ENCODE results near the gene HIRA. TPM values are rescaled to one million over a fixed set of nuclear protein-coding genes. Genes with fewer than 3 reads are reported as not detected.

Gene HIRA
- polyA plus RNA-seq, 2 of the 4 experiments (the other 2 are of a cell fraction): 12.3 to 16.6 TPM

DNA sequence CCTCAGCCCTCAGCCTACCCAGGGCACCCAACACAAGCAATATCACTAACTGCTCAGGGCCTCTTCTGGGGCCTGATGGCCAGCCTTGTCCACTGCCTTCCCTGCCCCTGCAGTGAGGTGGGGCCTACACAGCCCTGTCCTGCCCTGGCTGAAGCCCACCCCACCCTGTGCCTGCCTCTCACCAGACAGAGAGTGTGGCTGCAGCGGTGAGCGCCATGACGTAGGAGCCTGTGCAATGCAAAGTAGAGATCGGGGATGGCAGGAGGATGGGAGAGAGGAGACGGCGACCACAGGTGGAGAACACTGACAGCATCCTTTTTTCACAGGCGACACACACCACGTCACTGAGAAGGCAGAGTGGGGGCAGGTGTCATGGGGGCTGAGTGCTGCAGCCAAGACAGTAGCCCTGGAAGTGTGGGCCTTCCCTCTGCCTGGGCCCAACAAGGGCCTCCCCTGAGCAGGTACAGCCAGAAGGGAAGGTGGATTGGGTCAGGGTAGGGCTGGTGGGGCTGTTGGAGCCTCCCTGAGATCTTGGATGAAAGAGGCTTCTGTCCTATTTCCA lies 74.7 kb downstream of the HIRA start:
- no peak for ATAC-seq
- no peaks in the 10 kb centered on the region for H3K4me1 ChIP-seq
- no peak overlapping the region for H3K27ac ChIP-seq
- H3K9me3 ChIP-seq: no peaks in the 10 kb centered on the region
- no peak for FAIRE-seq
- no peak overlapping the region for H3K4me3 ChIP-seq
- no peak overlapping the region for H3K4me2 ChIP-seq
- TF ChIP-seq HOXB5 (CRISPR knock-in tag; IDR thresholded peaks at IDR 0.05) (no peak), BHLHE40 (IDR thresholded peaks at IDR 0.05; ENCODE audit: low read depth, low read length) (no peak), HOXB13 (CRISPR knock-in tag; IDR thresholded peaks at IDR 0.05; ENCODE audit: low read depth) (no peak), SMC3 (IDR thresholded peaks at IDR 0.05) (no peak), SREBF2 (IDR thresholded peaks at IDR 0.05) (no peak)
- TF ChIP-seq, protein P1, sequence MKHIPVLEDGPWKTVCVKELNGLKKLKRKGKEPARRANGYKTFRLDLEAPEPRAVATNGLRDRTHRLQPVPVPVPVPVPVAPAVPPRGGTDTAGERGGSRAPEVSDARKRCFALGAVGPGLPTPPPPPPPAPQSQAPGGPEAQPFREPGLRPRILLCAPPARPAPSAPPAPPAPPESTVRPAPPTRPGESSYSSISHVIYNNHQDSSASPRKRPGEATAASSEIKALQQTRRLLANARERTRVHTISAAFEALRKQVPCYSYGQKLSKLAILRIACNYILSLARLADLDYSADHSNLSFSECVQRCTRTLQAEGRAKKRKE (CRISPR knock-in tag; IDR thresholded peaks at IDR 0.05; ENCODE audit: low read depth): no peak
- WGBS (ENCODE audit: missing lambda C conversion rate): 89% methylated on average over 8 of the region's 8 CpGs
- no peak for DNase-seq (ENCODE audit: low read depth in 1 of 2, low spot score in 1 of 2)
- ChIA-PET POLR2A (no interaction called here), CTCF (no interaction called here)

DNA sequence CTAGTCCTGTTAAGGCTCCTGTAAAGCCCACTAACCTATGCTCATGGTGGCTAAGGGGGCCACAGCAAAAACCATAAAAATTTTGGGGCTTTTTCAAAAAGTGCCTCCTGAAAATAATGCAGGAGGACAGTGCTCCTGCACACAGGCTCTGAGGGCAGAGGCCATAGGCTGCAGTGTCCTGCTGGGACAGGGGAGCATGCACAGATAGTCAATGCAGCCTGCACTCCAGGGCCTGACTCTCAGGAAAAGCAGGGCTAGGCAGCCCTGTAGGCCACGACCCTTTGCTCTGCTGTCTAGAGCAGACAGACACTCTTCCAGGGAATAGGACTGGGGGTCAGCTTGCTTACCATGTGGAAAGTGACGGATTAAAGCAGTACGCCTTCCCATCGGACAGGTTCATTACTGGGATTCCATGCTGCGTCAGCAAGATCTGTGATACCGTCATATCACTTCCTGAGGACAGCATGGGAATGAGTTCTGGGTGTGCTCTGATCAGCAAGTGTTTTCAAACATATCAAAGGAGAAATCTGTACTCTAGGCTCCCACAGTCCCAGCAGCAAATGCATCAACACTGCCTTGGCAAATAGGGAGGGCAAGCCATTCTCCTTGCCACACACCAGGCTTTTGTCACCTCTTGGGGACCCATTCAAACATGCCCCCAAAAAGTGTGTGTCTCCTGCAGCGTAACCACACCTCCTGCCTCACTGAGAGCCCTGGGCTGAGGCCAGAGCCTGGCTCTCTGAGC lies 75.9 kb downstream of the HIRA start:
- TF ChIP-seq POLR2AphosphoS2 (conservative IDR thresholded peaks at IDR 0.05; ENCODE audit: low read length) (no peak), BHLHE40 (IDR thresholded peaks at IDR 0.05; ENCODE audit: low read depth, low read length) (no peak), ZC3H11A (IDR thresholded peaks at IDR 0.05) (no peak), GATA3 (IDR thresholded peaks at IDR 0.05; ENCODE audit: borderline replicate concordance) (no peak), RAD21 (conservative IDR thresholded peaks at IDR 0.05 in 1 of 2, IDR thresholded peaks at IDR 0.05 in 1 of 2) (no peak), CHD4 (IDR thresholded peaks at IDR 0.05; ENCODE audit: borderline replicate concordance) (no peak), ZNF302 (CRISPR knock-in tag; IDR thresholded peaks at IDR 0.05) (no peak), HOXA7 (CRISPR knock-in tag; IDR thresholded peaks at IDR 0.05) (no peak)
- TF ChIP-seq, protein P1 (CRISPR knock-in tag; IDR thresholded peaks at IDR 0.05; ENCODE audit: low read depth): no peak
- POLR2A ChIA-PET: no interaction called here
- no peak for ATAC-seq
- 100% methylated on average over 6 of the region's 7 CpGs for WGBS (ENCODE audit: missing lambda C conversion rate)
- no peaks in the 10 kb centered on the region for H3K4me1 ChIP-seq
- DNase-seq (ENCODE audit: low read depth in 1 of 2, low spot score in 1 of 2): no peak
- no peak overlapping the region for H3K4me3 ChIP-seq
- H3K27ac ChIP-seq: no peak overlapping the region
- no peaks in the 10 kb centered on the region for H3K9me3 ChIP-seq
- CTCF ChIA-PET: no interaction called here
- no peak overlapping the region for H3K4me2 ChIP-seq
- no peak for FAIRE-seq

DNA sequence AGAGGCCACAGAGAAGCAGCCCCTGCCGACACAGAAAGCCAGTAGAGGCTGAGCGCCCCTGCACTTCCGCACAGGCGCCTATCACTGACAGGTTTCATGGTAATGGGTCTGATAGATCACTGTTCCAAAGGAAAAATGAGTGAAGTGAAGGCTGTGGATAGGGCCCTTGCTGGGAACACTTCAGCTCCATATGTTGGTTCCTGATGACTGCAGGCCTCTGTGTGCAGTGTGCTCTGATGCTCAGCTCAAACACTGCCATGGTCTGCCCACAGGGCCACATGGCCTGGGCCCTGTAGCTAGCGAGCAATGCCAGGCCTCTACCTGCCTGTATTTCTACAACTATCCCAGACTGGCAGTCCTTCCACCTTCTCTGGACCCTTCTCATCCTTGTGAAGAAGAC lies 77.3 kb downstream of the HIRA start:
- POLR2A ChIA-PET: no interaction called here
- ATAC-seq: no peak
- CTCF ChIA-PET: interaction anchor here (1.0 kb wide), 1 partner anchor 11 kb away, joined by 3 read pairs; no protein-coding TSS in a partner anchor
- no peak overlapping the region for H3K4me3 ChIP-seq
- H3K9me3 ChIP-seq: no peaks in the 10 kb centered on the region
- no peak overlapping the region for H3K4me2 ChIP-seq
- TF ChIP-seq ESRRA (IDR thresholded peaks at IDR 0.05; ENCODE audit: borderline replicate concordance, low read length): no peak
- TF ChIP-seq ZSCAN20 (CRISPR knock-in tag; IDR thresholded peaks at IDR 0.05): no peak
- no peak for TF ChIP-seq NFE2L2 (conservative IDR thresholded peaks at IDR 0.05; ENCODE audit: low read length)
- TF ChIP-seq RAD21 (conservative IDR thresholded peaks at IDR 0.05 in 1 of 2, IDR thresholded peaks at IDR 0.05 in 1 of 2): no peak
- no peak for TF ChIP-seq HOXB13 (CRISPR knock-in tag; IDR thresholded peaks at IDR 0.05; ENCODE audit: low read depth)
- no peak for TF ChIP-seq KDM1A (IDR thresholded peaks at IDR 0.05; ENCODE audit: low read depth)
- no peak for TF ChIP-seq RCOR1 (IDR thresholded peaks at IDR 0.05; ENCODE audit: low read depth, low read length)
- no peak for TF ChIP-seq KDM5A (IDR thresholded peaks at IDR 0.05)
- no peak for TF ChIP-seq BHLHE40 (IDR thresholded peaks at IDR 0.05; ENCODE audit: low read depth, low read length)
- TF ChIP-seq POLR2AphosphoS2 (conservative IDR thresholded peaks at IDR 0.05; ENCODE audit: low read length): no peak
- TF ChIP-seq ZC3H11A (IDR thresholded peaks at IDR 0.05): no peak
- TF ChIP-seq, protein P2, sequence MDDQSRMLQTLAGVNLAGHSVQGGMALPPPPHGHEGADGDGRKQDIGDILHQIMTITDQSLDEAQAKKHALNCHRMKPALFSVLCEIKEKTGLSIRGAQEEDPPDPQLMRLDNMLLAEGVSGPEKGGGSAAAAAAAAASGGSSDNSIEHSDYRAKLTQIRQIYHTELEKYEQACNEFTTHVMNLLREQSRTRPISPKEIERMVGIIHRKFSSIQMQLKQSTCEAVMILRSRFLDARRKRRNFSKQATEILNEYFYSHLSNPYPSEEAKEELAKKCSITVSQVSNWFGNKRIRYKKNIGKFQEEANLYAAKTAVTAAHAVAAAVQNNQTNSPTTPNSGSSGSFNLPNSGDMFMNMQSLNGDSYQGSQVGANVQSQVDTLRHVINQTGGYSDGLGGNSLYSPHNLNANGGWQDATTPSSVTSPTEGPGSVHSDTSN (IDR thresholded peaks at IDR 0.05): no peak
- no peak for TF ChIP-seq NR3C1 (IDR thresholded peaks at IDR 0.05)
- TF ChIP-seq FOSB (CRISPR knock-in tag; IDR thresholded peaks at IDR 0.05): no peak
- TF ChIP-seq, protein P3, sequence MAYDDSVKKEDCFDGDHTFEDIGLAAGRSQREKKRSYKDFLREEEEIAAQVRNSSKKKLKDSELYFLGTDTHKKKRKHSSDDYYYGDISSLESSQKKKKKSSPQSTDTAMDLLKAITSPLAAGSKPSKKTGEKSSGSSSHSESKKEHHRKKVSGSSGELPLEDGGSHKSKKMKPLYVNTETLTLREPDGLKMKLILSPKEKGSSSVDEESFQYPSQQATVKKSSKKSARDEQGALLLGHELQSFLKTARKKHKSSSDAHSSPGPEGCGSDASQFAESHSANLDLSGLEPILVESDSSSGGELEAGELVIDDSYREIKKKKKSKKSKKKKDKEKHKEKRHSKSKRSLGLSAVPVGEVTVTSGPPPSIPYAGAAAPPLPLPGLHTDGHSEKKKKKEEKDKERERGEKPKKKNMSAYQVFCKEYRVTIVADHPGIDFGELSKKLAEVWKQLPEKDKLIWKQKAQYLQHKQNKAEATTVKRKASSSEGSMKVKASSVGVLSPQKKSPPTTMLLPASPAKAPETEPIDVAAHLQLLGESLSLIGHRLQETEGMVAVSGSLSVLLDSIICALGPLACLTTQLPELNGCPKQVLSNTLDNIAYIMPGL (CRISPR knock-in tag; IDR thresholded peaks at IDR 0.05; ENCODE audit: borderline replicate concordance): no peak
- TF ChIP-seq HEYL (CRISPR knock-in tag; IDR thresholded peaks at IDR 0.05): no peak
- TF ChIP-seq FOSL2 (IDR thresholded peaks at IDR 0.05): no peak
- TF ChIP-seq FOSL2 (CRISPR knock-in tag; IDR thresholded peaks at IDR 0.05): no peak
- no peak for TF ChIP-seq CBX8 (IDR thresholded peaks at IDR 0.05)
- FAIRE-seq: no peak
- DNase-seq (ENCODE audit: low read depth in 1 of 2, low spot score in 1 of 2): no peak
- H3K27ac ChIP-seq: no peak overlapping the region
- H3K4me1 ChIP-seq: no peaks in the 10 kb centered on the region
- 100% methylated on average over 5 of the region's 5 CpGs for WGBS (ENCODE audit: missing lambda C conversion rate)

All from A549 (cell line).